ENCODE data around the gene GPM6B. TPM values are rescaled to one million over a fixed set of nuclear protein-coding genes. Genes with fewer than 3 reads are reported as not detected.

Gene GPM6B
- total RNA-seq, 4 donors from 2014 or later, result 199 to 408 (median 299) TPM

GRCh38 chrX:13756381-13756780, 60.5 kb downstream of the GPM6B start:
- 77 to 89% methylated on average over 4 of the region's 4 CpGs for WGBS, 2 donors
- no peak for DNase-seq (ENCODE audit: low spot score in 2 of 2)
- H3K36me3 ChIP-seq, result peaks cover 0 to 24% (median 0%) of the 10 kb centered on the region in 3 donors

GRCh38 chrX:13755254-13755653, 61.6 kb downstream of the GPM6B start:
- H3K27me3 ChIP-seq, result no peaks in the 10 kb centered on the region
- H3K9me3 ChIP-seq, result no peaks in the 10 kb centered on the region
- H3K27ac ChIP-seq, result no peak overlapping the region
- peaks cover 0 to 18% (median 0%) of the 10 kb centered on the region in 3 donors for H3K36me3 ChIP-seq
- 85 to 90% methylated on average over 1 of the region's 1 CpG for WGBS, 2 donors
- TF ChIP-seq CTCF (IDR thresholded peaks at IDR 0.05), result no peak
- TF ChIP-seq EP300 (IDR thresholded peaks at IDR 0.05), result no peak
- TF ChIP-seq POLR2A (IDR thresholded peaks at IDR 0.05), result no peak
- no peaks in the 10 kb centered on the region for H3K4me1 ChIP-seq
- no peak overlapping the region for H3K4me3 ChIP-seq
- DNase-seq (ENCODE audit: low spot score in 2 of 2), result no peak

More at GRCh38 chrX:13756381-13756780, 60.5 kb downstream of the GPM6B start:
- H3K4me1 ChIP-seq, result no peaks in the 10 kb centered on the region
- no peaks in the 10 kb centered on the region for H3K27me3 ChIP-seq
- H3K4me3 ChIP-seq, result no peak overlapping the region
- H3K27ac ChIP-seq, result no peak overlapping the region
- no peaks in the 10 kb centered on the region for H3K9me3 ChIP-seq
- no peak for TF ChIP-seq CTCF (IDR thresholded peaks at IDR 0.05)
- no peak for TF ChIP-seq POLR2A (IDR thresholded peaks at IDR 0.05)
- TF ChIP-seq EP300 (IDR thresholded peaks at IDR 0.05), result no peak

- Histone ChIP-seq H3K36me3 (peaks cover 0 to 14% (median 0%) of the 10 kb centered on the region in 3 donors), H3K4me1 (no peaks in the 10 kb centered on the region), H3K27me3 (no peaks in the 10 kb centered on the region), H3K27ac (no peak overlapping the region), H3K9me3 (no peaks in the 10 kb centered on the region), H3K4me3 (no peak overlapping the region)
- DNase-seq (ENCODE audit: low spot score in 2 of 2), result no peak
- 88 to 96% methylated on average over 1 of the region's 1 CpG for WGBS, 2 donors
- TF ChIP-seq EP300 (IDR thresholded peaks at IDR 0.05) (no peak), POLR2A (IDR thresholded peaks at IDR 0.05) (no peak), CTCF (IDR thresholded peaks at IDR 0.05) (no peak)
These were observed 62.1 kb downstream of the GPM6B start for GRCh38 chrX:13754765-13755164.

- no peaks in the 10 kb centered on the region for H3K4me1 ChIP-seq
- H3K4me3 ChIP-seq, result no peak overlapping the region
- H3K9me3 ChIP-seq, result no peaks in the 10 kb centered on the region
- TF ChIP-seq EP300 (IDR thresholded peaks at IDR 0.05) (no peak), CTCF (IDR thresholded peaks at IDR 0.05) (no peak), POLR2A (IDR thresholded peaks at IDR 0.05) (no peak)
- 71 to 87% methylated on average over 3 of the region's 3 CpGs for WGBS, 2 donors
- H3K27me3 ChIP-seq, result no peaks in the 10 kb centered on the region
- H3K27ac ChIP-seq, result no peak overlapping the region
- peaks cover 0 to 6% (median 0%) of the 10 kb centered on the region in 3 donors for H3K36me3 ChIP-seq
- no peak for DNase-seq (ENCODE audit: low spot score in 2 of 2)
These were observed 64.2 kb downstream of the GPM6B start for GRCh38 chrX:13752646-13753045.

- no peak for DNase-seq (ENCODE audit: low spot score in 2 of 2)
- Histone ChIP-seq H3K4me1 (no peaks in the 10 kb centered on the region), H3K9me3 (no peaks in the 10 kb centered on the region), H3K36me3 (peaks cover 0 to 4% (median 0%) of the 10 kb centered on the region in 3 donors), H3K4me3 (no peak overlapping the region), H3K27ac (no peak overlapping the region), H3K27me3 (no peaks in the 10 kb centered on the region)
- TF ChIP-seq EP300 (IDR thresholded peaks at IDR 0.05) (no peak), CTCF (IDR thresholded peaks at IDR 0.05) (no peak), POLR2A (IDR thresholded peaks at IDR 0.05) (no peak)
- WGBS, 2 donors, result 84 to 91% methylated on average over 3 of the region's 3 CpGs
These were observed 64.8 kb downstream of the GPM6B start for GRCh38 chrX:13752141-13752540.

All from tibial nerve (tissue), 4 donors.